Fibroblast of skin of abdomen (primary cell): ENCODE data around the gene A1BG.
"Not testable (repeated sequence)": the region's sequence is repeated elsewhere in the genome, so short reads cannot be mapped to it uniquely, and the experiment has no call there.

Experiments
- DNase-seq: peaks from one replicate; pipeline ENCODE4 v3.0.0-alpha.2; 2013

The A1BG gene

DNA sequence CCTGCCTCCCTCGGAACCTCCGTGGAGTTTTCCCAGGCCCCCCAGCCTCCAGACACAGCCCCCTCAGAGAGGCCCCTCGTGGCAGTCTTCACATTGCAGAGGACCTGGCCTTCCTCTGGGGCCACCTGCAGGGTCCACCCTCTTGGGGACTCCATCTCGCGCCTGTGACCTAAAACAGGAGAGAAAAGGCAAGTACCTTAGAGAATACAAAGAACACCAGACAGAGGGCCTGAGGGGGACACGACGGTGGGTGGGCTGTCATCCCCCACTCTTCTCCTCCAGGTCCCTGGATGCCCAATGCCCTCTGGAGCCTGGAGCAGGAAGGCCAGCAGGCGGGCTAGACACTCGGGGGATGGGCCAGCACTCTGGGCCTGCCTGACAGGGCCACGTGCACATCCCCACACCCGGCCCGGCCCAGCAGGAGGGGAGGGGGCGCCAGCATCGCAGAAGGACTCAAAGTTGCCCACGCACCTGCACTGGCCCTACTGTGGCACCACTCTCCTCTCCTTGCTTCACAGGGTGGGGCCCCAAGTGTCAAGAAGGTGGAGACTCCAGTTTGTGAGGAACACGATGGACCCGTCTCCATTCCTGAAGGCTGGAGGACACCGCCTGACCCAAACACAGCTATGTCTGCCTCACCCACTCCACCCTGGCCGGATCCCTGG, 4.3 kb upstream of the A1BG start:
- no peak for DNase-seq

DNA sequence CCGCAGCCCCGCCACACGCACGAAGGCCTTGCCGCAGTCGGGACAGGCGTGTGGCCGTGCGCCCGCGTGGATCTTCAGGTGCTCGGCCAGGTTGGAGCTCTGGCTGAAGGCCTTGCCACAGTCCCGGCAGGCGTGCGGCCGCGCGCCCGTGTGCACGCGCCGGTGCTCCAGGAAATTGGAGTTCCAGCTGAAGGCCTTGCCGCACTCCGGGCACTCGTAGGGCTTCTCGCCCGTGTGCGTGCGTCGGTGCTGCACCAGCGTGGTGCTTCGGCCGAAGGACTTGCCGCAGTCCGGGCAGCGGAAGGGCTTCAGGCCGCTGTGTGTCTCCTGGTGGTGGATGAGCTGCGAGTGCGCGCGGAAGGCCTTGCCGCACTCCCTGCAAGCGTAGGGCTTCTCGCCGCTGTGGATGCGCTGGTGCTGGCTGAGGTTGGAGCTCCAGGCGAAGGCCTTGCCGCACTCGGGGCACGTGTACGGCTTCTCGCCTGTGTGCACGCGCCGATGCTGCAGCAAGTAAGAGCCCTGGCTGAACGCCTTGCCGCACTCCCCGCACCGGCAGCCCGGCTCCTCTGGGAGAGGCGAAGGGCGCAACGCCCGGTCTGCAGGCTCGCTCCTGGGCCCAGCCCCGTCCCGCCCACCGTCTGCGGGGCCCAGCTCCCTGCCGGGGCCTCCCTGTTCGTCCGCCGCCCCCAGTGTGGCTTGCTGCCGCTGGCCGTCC, 3.6 kb upstream of the A1BG start:
- DNase-seq = peak; percentile 24

DNA sequence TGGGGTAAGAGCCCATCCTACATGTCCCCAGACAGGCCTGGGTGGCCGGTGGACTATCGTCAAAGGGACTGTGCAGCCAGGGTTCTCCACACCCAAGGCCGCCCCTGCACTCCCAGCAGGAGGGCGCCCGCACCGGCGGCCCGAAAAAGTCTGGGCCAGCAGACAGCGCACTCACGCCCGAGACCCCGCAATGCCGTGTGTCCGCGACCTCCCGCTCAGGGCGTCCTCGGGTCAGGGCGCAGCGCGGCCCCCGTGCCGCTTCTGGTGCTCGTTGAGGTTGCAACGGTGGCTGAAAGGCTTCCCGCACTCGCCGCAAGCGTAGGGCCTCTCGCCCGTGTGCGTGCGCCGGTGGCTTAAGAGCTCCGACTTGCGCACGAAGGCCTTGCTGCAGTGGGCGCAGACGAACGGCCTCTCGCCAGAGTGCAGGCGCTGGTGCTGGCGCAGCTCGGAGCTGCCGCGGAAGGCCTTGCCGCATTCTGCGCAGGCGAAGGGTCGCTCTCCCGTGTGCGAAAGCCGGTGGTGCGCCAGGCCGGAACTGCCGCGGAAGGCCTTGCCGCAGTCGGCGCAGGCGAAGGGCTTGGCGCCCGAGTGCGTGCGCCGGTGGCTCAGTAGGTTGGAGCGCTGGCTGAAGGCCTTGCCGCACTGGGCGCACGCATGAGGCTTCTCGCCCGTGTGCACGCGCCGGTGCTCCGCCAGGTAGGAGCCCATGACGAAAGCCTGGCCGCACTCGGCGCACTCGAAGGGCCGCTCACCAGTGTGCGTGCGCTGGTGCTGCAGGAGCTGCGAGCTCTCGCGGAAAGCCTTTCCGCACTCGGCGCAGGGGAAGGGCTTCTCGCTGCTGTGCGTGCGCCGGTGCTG, 2.8 kb upstream of the A1BG start:
- peak; percentile 33 for DNase-seq

DNA sequence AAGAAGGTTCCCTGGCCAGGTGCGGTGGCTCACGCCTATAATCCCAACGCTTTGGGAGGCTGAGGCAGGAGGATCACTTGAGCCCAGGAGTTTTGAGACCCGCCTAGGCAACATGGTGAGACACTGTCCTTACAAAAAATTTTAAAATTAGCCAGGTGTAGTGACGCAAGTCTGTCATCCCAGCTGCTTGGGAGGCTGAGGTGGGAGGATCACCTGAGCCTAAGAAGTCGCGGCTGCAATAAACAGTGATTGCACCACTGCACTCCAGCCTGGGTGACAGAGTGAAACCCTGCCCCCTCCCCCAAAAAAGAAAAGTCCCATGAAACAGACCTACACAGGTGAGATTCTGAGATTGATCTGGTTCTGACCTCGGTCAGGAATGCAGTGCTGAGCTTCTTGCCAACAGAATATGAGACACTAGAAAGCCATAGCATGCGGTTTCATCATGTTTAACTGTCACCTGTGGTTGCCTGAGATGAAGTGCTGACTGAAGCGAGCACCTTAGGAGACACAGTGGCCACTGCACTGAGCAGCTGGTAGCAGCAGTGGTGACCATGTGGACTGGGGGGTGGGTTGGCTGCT, 2.0 kb upstream of the A1BG start:
- no peak for DNase-seq

DNA sequence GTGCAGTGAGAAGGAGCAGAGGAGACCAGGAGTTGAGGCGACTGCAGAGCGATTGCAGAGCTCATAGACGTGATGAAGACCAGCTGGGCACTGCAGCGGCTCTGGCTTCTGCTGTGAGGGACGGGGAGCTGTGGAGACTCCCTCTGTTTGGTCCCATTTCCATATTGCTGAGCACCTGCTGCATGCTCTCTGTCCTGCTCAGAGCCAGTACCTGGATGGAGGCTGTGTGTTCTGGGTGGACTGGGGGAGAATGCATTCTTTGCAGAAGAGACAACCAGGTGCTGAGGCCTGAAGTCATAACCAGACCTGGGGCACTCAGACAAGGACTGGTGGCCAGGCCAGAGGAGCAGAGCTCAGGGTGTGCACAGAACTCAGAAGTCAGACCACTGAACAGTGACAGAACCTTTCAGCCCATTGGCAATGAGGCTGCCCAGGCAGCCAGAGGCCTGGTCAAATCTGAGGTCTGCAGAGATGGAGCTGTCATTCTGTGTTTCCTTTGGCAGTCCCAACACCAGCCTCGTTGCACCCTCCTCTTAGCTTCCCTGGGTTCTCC, 1.3 kb upstream of the A1BG start:
- no peak for DNase-seq

DNA sequence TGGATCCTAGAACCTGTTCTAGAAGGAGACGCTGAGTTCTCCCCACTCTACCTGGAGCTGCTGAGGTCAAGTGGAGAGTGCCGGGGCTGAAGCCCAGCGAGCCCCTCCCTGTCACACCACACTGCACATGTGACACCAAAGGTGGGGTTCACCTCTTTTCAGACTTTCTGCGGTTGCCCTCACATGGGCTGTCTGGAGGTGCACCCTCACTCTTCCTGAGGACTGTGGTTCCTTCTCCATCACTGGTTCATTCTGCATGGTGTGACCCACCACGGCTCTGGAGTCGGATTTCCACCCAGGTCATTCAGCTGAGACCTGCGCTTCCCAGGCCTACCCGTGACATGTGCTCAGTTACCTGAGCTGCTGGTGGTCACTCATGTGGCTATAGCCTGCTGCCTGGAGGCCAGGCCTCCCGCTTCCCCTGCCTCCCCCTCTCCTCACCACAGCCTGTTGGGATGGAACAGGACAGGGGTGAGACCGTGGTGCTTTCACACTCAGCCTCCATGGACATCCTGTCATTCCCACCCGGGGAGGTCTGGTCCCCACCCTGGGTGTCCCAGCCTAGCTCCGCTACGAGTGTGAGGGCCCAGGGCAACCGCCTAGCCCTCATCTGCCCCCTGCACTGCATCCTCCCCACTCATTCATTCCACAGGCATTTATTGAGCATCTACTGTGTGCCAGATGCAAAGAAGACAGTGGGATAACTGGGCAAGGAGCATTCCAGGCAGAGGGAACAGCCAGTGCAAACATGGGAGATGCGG, 605 bp upstream of the A1BG start:
- no peak for DNase-seq

DNA sequence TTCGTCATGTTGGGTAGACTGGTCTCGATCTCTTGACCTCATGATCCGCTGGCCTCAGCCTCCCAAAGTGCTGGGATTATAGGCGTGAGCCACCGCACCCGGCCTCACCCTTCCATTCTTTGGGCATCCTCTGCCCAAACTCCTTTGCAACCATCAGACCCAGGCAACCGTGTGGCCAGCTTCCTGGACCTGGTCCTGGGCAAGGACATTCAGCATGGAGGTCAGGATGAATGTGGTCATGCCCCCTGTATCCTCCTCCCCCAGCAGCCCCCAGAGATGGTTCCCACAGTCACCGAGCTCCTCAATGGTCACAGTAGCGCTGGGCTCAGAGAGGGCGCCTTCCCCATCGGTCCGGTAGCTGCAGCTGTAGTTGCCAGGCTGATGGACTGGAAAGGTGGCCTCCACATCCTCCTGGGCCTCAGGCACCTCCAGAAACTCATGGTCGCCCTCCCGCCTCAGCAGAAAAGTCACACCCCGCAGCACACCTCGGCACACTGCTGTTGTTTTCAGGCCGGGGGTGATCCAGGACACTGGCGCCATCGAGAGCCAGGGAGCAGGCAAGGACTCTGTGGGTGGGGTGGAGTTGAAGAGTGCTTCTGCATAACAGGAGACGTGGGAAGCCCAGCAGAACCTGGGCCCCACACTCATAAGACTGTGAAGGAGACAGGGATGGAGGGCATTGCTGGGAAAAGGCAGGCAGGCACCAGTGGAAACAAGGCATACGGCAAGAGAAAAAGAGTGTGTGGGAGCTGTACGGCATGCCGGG, 1.1 kb downstream of the A1BG start:
- no peak for DNase-seq

DNA sequence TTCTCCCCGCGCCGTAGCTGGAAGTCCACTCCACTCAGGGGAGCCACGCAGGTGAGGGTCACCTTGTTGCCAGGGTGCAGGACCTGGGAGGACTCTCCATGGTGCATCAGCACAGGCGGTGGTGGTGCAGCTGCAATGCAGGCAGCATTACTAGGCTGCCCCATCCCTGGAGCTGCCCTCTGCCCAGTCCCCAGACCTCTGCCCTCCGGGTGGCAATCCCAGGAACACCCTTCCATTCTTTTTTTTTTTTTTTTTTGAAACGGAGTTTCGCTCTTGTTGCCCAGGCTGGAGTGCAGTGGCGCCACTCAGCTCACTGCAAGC, 1.8 kb downstream of the A1BG start:
- no peak for DNase-seq

DNA sequence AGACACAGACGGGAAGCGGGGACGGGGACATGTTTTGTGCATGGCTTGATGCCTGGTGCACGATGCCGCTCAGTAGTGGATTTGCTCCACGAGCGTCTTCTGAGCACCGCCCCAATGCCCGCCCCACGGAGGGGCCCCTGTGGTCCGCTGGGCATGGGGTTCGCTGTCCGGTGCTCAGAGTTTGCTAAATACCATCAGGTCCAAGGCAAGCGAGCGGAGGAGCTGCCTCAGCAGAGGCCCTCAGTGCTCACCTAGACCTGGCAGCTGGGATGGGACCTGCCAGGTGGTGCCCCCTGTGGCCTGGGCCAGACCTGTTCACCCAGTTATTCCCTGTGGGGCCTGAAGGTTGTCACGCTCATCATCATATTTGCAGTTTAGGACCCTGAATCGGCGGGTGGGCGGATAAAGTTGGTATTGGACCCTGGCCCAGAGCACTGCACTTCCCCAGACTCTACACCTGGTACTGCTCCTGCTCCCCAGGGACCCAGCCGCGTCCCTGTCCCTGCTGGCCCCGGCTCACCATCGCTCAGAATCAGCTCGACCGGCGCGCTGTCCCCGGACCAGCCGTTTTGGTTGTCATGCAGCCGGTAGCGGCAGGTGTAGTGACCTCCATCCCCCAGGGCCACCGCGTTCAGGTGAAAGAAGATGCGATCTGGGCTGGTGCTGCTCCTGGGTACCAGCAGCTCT, 2.3 kb downstream of the A1BG start:
- DNase-seq = no peak

DNA sequence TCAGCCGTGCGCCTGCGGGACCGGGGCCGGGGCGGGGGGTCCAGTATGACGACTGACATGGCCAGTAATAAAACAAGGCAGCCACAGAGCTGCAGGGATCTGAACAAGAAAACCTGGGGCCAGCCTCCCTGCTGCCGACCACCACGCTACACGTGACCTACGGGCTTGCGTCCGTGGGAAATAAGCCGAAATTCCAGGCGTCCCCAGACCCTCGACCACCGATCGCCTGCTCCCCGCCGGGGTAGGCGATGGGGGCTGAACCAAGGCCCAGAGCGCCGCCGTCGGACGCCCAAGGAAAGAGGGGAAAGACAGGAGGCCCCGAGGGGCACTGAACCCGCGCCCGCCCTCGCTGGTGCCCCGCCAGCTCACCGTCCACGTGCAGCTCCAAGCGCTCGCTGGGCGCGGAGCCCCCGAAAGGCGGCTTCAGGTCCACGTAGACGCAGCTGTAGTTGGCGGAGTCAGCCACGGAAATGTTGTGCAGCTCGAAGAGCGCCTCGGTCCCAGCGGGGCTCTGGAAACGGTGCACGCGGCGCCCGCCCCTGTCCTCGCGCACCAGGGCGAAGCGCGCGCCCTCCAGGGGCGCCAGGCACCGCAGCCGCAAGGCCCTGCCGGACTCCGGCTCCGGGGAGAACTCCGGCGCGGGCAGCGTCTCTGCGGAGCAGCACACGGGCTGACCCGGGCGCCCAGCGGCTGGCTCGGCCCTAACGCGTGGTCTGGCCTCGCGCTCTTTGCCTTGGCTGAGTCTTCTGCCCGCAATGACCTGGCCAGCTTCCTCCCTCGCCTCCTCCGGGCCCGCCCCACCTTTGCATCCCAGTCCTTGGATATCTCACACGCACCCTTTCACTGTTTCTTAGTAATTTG, 3.1 kb downstream of the A1BG start:
- DNase-seq = no peak

DNA sequence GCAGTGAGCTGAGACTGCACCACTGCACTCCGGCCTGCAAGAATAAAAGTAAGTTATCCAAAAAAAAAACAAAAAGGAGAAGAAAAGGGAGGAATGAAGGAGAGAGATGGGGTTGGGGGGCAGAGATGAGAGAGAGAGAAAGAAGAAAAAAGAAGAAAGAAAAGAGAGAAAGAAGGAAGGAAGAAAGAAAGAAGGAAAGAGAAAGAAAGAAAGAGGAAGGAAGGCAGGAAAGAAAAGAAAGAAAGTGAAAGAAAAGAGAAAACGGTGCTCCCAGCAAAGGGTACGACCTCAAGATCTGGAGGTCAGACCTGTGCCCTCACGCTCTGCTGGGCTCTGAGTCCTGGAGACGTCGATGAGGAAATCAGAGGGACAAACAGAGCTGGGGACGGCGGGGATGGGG, 3.7 kb downstream of the A1BG start:
- no peak for DNase-seq

DNA sequence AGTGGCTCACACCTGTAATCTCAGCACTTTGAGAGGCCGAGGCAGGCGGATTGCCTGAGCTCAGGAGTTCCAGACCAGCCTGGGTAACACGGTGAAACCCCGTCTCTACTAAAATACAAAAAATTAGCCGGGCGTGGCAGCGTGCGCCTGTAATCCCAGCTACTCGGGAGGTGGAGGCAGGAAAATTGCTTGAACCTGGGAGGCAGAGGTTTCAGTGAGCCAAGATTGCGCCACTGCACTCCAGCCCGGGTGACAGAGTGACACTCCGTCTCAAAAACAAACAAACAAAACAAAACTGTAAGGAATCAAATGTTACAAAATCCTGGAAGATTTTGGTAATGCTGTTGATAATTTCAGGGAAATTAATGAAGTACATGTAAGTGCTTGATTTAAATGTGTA, 5.2 kb downstream of the A1BG start:
- DNase-seq = not testable (repeated sequence)

DNA sequence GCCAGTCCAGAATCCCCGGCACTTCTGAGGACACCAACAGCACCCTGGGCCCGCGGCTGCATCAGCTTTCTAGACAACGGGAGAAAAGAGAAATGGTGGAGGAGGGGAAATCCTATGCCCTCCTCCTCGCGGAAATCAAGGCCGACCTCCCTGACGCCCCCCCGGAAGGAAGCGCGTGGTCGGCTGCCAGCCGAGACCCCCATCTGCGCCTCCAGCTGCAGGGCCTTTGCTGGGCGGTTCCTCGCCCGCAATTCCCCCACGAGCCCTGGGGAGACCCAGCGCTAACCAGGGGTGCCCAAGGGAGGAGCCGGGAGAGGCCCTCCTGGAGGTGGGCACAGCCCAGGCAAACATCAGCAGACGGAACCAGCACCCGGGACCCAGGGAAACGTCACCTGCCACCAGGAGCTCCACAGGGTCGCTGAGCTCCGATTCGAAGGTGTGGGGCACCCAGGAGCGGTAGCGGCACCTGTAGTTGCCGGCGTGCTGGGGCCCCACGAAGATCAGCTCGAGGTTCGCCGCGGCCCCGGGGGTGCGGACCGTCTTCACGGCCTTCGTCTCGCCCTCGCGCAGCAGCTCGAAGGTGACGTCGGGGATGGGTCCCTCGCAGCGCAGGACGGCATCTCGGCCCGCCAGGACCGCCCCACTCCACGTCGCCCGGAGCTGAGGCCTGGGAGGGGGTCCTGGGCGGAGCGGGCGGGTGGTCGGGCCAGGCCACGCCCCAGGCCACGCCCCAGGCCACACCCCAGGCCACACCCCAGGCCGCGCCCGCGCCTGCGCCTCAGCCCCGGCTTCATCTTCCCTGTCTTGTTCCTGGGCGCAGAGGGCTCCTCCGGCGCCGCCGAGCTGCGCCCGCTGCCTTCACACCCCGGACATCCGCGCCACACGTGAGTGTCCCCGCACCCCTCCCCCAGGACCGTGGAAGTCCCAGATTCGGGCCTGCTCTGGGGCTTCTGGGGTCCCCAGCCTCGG, 6.0 kb downstream of the A1BG start:
- peak; percentile 75 for DNase-seq

DNA sequence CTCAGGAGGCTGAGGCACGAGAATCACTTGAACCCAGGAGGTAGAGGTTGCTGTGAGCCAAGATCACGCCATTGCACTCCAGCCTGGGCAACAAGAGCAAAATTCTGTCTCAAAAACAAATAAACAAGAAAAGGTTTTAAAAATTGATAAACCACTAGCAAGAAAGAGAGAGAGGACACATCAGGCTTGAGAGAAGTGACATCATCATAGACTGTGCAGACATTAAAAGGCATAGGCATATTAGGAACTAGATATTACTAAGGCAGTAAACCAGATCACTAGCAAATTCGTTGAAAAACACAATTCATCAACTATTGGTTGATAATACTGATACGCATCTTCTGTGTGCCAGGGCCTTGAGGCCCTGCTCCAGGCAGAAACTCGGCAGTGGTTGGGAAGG, 7.7 kb downstream of the A1BG start:
- DNase-seq = no peak

DNA sequence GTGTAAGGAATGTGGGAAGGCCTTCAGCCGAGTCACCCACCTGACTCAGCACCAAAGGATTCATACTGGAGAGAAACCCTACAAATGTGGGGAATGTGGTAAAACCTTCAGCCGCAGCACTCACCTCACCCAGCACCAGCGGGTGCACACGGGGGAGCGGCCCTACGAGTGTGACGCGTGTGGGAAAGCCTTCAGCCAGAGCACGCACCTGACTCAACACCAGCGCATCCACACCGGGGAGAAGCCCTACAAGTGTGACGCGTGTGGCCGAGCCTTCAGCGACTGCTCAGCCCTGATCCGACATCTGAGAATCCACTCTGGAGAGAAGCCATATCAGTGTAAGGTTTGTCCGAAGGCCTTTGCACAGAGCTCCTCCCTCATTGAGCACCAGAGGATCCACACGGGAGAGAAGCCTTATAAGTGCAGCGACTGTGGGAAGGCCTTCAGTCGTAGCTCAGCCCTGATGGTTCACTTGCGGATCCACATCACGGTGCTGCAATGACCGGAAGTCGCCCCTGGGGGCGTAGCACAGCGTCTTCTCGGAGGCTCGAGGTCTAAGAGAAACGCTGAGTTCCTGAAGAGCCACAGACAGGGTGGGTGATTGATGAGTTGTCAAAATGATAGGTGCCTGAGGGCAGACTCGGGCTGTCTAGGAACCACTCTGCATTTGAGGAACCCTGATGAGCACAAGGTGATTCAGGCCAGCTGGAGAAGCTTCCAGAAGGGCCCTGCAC, 14.3 kb downstream of the A1BG start:
- no peak for DNase-seq

DNA sequence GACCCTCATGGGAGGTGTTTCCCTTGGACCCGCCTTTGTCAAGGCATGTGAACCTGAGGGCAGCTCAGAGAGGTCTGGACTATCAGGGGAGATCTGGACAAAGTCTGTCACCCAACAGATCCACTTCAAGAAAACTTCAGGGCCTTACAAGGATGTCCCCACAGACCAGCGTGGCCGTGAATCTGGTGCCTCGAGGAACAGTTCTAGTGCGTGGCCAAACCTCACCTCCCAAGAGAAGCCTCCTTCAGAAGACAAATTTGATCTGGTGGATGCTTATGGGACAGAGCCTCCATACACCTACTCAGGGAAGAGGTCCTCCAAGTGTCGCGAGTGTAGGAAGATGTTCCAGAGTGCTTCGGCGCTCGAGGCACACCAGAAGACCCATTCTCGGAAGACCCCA, 15.0 kb downstream of the A1BG start:
- DNase-seq = no peak

DNA sequence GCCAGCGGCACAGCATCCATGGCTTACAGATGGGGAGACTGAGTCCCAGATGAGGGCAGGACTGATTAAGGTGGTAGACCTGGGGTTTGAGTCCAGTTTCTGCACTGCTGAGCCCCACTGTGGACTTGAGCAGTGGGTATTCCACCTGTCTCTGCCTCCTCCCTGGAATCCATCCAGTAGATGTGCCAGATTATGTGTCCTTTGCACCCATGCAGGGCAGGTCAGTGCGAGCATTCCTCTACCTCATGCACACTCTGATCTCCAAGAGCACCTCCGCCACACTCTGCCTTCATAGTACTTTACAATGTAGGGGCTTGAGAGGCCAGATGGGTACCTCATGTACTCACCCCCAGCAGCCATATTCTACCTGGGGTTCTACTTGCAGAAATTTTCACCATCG, 16.5 kb downstream of the A1BG start:
- no peak for DNase-seq

DNA sequence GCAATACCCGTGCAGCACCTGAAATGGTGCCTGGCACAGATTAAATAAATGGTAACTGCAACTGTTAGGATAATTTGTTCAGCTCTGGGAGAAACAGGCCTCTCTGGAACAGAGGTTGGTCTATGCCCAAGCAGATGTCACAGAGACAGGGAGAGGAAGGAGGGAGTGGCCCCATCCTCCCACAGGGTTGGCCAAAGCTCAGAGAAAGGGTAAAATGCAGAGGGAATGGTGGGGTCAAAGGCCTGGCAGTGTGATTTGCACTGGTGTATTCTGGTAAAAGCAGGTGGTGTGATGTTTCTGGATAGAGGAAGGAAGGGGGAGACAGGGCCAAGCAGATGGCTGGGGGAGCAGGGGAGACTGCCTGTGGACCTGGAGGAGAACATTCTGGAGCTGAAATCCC, 17.1 kb downstream of the A1BG start:
- DNase-seq = no peak
